ENCODE results near the gene CUTA. TPM values are rescaled to one million over a fixed set of nuclear protein-coding genes. Genes with fewer than 3 reads are reported as not detected.

CUTA gene
- total and polyA plus RNA-seq, 2 experiments from 2014 or later, result 207 to 421 TPM

DNA sequence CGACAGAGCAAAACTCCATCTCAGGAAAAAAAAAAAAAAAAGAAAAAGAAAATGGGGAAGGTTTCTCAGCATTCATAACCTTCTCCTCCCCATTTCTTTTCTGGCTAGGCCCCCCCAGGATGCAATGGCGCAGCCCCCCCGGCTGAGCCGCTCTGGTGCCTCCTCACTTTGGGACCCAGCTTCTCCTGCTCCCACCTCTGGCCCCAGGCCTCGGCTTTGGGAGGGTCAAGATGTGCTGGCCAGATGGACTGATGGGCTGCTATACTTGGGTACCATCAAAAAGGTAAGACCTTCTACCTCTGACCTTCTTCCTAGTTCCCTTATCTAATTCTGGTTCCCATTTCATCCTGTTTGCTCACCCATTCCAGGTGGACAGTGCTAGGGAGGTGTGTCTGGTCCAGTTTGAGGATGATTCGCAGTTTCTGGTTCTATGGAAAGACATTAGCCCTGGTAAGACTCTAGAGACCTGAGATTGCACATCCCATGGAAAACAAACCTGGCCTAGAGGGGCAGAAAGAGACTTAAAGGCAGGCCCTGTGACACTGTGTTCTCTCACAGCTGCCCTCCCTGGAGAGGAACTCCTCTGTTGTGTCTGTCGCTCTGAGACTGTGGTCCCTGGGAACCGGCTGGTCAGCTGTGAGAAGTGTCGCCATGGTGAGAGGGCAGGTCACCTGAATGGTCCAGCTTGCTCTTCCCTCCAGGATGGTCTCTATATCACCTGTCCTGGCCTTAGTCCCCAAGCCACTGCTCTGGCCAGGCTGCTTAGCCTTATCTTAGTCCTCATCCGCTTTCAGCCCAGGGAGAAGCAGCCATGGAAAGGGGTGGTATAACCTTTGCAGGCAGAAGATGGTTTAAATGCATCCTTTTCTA lies 5.5 kb downstream of the CUTA start:
- H3K4me3 ChIP-seq, result 0 out of 2 replicates have a peak overlapping the region, but pooled peaks have one; percentile 81
- no peak for DNase-seq (ENCODE audit: low spot score)
- Mint-ChIP-seq H3K4me3 (peak overlapping the region; percentile 77), H3K9me3 (no peaks in the 10 kb centered on the region), H3K27me3 (ENCODE audit: insufficient read depth, low read depth, poor library complexity) (peaks cover 22% of the 10 kb centered on the region), H3K36me3 (ENCODE audit: low read depth) (peaks cover 60% of the 10 kb centered on the region), H3K27ac (no peak overlapping the region), H3K4me1 (peaks cover 55% of the 10 kb centered on the region)
- H3K27me3 ChIP-seq (ENCODE audit: insufficient read depth), result no peaks in the 10 kb centered on the region
- H3K27ac ChIP-seq (ENCODE audit: low read depth), result no peak overlapping the region
- H3K4me2 ChIP-seq, result peak overlapping the region; percentile 96; the same call in 1 of the 2 replicates
- TF ChIP-seq JUNB (IDR thresholded peaks at IDR 0.05; ENCODE audit: unreplicated experiment) (no peak), ETS1 (IDR thresholded peaks at IDR 0.05) (no peak), POLR2AphosphoS5 (IDR thresholded peaks at IDR 0.05; ENCODE audit: low read depth) (no peak), EZH2phosphoT487 (IDR thresholded peaks at IDR 0.05; ENCODE audit: unreplicated experiment) (no peak), ZNF114 (CRISPR knock-in tag; IDR thresholded peaks at IDR 0.05) (no peak), CTCF (conservative IDR thresholded peaks at IDR 0.05; ENCODE audit: low read depth in 2 of 2) (no peak), NANOG (IDR thresholded peaks at IDR 0.05; ENCODE audit: borderline replicate concordance) (no peak), STAT1 (IDR thresholded peaks at IDR 0.05; ENCODE audit: unreplicated experiment) (no peak), ZNF331 (CRISPR knock-in tag; IDR thresholded peaks at IDR 0.05; ENCODE audit: low read depth) (no peak), EZH2 (IDR thresholded peaks at IDR 0.05; ENCODE audit: low read depth, unreplicated experiment) (no peak), CREB1 (CRISPR knock-in tag; IDR thresholded peaks at IDR 0.05; ENCODE audit: low read depth) (no peak)
- TF ChIP-seq, protein P1, sequence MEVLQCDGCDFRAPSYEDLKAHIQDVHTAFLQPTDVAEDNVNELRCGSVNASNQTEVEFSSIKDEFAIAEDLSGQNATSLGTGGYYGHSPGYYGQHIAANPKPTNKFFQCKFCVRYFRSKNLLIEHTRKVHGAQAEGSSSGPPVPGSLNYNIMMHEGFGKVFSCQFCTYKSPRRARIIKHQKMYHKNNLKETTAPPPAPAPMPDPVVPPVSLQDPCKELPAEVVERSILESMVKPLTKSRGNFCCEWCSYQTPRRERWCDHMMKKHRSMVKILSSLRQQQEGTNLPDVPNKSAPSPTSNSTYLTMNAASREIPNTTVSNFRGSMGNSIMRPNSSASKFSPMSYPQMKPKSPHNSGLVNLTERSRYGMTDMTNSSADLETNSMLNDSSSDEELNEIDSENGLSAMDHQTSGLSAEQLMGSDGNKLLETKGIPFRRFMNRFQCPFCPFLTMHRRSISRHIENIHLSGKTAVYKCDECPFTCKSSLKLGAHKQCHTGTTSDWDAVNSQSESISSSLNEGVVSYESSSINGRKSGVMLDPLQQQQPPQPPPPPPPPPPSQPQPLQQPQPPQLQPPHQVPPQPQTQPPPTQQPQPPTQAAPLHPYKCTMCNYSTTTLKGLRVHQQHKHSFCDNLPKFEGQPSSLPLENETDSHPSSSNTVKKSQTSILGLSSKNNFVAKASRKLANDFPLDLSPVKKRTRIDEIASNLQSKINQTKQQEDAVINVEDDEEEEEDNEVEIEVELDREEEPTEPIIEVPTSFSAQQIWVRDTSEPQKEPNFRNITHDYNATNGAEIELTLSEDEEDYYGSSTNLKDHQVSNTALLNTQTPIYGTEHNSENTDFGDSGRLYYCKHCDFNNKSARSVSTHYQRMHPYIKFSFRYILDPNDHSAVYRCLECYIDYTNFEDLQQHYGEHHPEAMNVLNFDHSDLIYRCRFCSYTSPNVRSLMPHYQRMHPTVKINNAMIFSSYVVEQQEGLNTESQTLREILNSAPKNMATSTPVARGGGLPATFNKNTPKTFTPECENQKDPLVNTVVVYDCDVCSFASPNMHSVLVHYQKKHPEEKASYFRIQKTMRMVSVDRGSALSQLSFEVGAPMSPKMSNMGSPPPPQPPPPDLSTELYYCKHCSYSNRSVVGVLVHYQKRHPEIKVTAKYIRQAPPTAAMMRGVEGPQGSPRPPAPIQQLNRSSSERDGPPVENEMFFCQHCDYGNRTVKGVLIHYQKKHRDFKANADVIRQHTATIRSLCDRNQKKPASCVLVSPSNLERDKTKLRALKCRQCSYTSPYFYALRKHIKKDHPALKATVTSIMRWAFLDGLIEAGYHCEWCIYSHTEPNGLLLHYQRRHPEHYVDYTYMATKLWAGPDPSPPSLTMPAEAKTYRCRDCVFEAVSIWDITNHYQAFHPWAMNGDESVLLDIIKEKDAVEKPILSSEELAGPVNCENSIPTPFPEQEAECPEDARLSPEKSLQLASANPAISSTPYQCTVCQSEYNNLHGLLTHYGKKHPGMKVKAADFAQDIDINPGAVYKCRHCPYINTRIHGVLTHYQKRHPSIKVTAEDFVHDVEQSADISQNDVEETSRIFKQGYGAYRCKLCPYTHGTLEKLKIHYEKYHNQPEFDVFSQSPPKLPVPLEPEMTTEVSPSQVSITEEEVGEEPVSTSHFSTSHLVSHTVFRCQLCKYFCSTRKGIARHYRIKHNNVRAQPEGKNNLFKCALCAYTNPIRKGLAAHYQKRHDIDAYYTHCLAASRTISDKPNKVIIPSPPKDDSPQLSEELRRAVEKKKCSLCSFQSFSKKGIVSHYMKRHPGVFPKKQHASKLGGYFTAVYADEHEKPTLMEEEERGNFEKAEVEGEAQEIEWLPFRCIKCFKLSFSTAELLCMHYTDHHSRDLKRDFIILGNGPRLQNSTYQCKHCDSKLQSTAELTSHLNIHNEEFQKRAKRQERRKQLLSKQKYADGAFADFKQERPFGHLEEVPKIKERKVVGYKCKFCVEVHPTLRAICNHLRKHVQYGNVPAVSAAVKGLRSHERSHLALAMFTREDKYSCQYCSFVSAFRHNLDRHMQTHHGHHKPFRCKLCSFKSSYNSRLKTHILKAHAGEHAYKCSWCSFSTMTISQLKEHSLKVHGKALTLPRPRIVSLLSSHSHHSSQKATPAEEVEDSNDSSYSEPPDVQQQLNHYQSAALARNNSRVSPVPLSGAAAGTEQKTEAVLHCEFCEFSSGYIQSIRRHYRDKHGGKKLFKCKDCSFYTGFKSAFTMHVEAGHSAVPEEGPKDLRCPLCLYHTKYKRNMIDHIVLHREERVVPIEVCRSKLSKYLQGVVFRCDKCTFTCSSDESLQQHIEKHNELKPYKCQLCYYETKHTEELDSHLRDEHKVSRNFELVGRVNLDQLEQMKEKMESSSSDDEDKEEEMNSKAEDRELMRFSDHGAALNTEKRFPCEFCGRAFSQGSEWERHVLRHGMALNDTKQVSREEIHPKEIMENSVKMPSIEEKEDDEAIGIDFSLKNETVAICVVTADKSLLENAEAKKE (CRISPR knock-in tag; IDR thresholded peaks at IDR 0.05), result no peak
- TF ChIP-seq, protein P2, sequence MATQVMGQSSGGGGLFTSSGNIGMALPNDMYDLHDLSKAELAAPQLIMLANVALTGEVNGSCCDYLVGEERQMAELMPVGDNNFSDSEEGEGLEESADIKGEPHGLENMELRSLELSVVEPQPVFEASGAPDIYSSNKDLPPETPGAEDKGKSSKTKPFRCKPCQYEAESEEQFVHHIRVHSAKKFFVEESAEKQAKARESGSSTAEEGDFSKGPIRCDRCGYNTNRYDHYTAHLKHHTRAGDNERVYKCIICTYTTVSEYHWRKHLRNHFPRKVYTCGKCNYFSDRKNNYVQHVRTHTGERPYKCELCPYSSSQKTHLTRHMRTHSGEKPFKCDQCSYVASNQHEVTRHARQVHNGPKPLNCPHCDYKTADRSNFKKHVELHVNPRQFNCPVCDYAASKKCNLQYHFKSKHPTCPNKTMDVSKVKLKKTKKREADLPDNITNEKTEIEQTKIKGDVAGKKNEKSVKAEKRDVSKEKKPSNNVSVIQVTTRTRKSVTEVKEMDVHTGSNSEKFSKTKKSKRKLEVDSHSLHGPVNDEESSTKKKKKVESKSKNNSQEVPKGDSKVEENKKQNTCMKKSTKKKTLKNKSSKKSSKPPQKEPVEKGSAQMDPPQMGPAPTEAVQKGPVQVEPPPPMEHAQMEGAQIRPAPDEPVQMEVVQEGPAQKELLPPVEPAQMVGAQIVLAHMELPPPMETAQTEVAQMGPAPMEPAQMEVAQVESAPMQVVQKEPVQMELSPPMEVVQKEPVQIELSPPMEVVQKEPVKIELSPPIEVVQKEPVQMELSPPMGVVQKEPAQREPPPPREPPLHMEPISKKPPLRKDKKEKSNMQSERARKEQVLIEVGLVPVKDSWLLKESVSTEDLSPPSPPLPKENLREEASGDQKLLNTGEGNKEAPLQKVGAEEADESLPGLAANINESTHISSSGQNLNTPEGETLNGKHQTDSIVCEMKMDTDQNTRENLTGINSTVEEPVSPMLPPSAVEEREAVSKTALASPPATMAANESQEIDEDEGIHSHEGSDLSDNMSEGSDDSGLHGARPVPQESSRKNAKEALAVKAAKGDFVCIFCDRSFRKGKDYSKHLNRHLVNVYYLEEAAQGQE (IDR thresholded peaks at IDR 0.05; ENCODE audit: unreplicated experiment), result no peak
- no peak overlapping the region for H2AFZ ChIP-seq
- H3K36me3 ChIP-seq (ENCODE audit: insufficient read depth), result peaks cover 20% of the 10 kb centered on the region; the same call in 1 of the 2 replicates
- peaks cover 24% of the 10 kb centered on the region for H3F3A ChIP-seq (replicated peaks; ENCODE audit: low read depth)
- peaks cover 41% of the 10 kb centered on the region for H3K79me2 ChIP-seq (replicated peaks; ENCODE audit: insufficient read depth)
- no peaks in the 10 kb centered on the region for H3K9me2 ChIP-seq (ENCODE audit: insufficient read depth)
- ATAC-seq, result no peak
- H3K4me1 ChIP-seq (ENCODE audit: insufficient read depth), result peaks cover 36% of the 10 kb centered on the region
- H4K20me1 ChIP-seq (replicated peaks; ENCODE audit: insufficient read depth), result peaks cover 25% of the 10 kb centered on the region

All from GM23338 (cell line).